Activated CD4-positive, alpha-beta memory T cell treated with anti-CD3 and anti-CD28 coated beads, Interleukin-2, amount 10 ng/mL, durations not matched to agents 7 days and 5 days (primary cell): ENCODE data around the gene FER. TPM values are rescaled to one million over a fixed set of nuclear protein-coding genes. Genes with fewer than 3 reads are reported as not detected.
"Not testable (repeated sequence)": the region's sequence is repeated elsewhere in the genome, so short reads cannot be mapped to it uniquely, and the experiment has no call there.

Experiments used
- CTCF ChIA-PET: fragments of 350-600 bp; sonication (Branson Sonifier 250); formaldehyde crosslinking; loops from one replicate; lab custom pipeline; 2021; ENCODE audit warnings: antibody characterized with exemption, inconsistent platforms; lab: Charles Lee
- POLR2A ChIA-PET: fragments of 350-600 bp; sonication (Branson Sonifier 250); formaldehyde crosslinking; loops from one replicate; lab custom pipeline; 2021; ENCODE audit warnings: antibody characterized with exemption; lab: Charles Lee
- DNase-seq: peaks from one replicate; pipeline ENCODE4 v3.0.0-alpha.2; 2020
- H3K27ac Mint-ChIP-seq: one replicate; pipeline ENCODE4 v1.8.0; 2021; ENCODE audit warnings: mild to moderate bottlenecking, mixed read lengths
- H3K27me3 Mint-ChIP-seq: one replicate; pipeline ENCODE4 v1.8.0; 2021; ENCODE audit warnings: mixed read lengths
- H3K36me3 Mint-ChIP-seq: one replicate; pipeline ENCODE4 v1.8.0; 2021; ENCODE audit warnings: low read depth, mixed read lengths
- H3K4me1 Mint-ChIP-seq: one replicate; pipeline ENCODE4 v1.8.0; 2021; ENCODE audit warnings: mixed read lengths
- H3K4me3 Mint-ChIP-seq: one replicate; pipeline ENCODE4 v1.8.0; 2021; ENCODE audit warnings: mild to moderate bottlenecking, mixed read lengths
- H3K9me3 Mint-ChIP-seq: one replicate; pipeline ENCODE4 v1.8.0; 2021; ENCODE audit warnings: mixed read lengths
- total RNA-seq, 2 experiments: library from RNA; stranded (reverse); gene quantifications; one replicate each; pipeline ENCODE4 v1.2.3, GENCODE V29; 2021

FER gene
- 1 to 10 TPM; 6.0 to 7.8 TPM for total RNA-seq

- peak within 1 kb of the TSS; percentile 85 for H3K4me3 Mint-ChIP-seq
- peaks cover 17% of the 10 kb centered on the region for H3K4me1 Mint-ChIP-seq
- CTCF ChIA-PET: no interaction called here
- peak within 1 kb of the TSS; percentile 78 for H3K27ac Mint-ChIP-seq
- no peaks in the 10 kb centered on the region for H3K36me3 Mint-ChIP-seq
- H3K9me3 Mint-ChIP-seq: no peaks in the 10 kb centered on the region
- DNase-seq: peak; percentile 49
- POLR2A ChIA-PET: interaction anchor here (0.7 to 3.8 kb wide), 5 partner anchors 13 to 366 kb away, joined by 3 to 22 read pairs (median 3); partner anchors contain the start of gene FBXL17
- peaks cover 12% of the 10 kb centered on the region for H3K27me3 Mint-ChIP-seq
These were observed at the start of gene FER for GRCh38 chr5:108747774-108748400. Gene FER (plus strand): TSS chr5:108747897. CDS start chr5:108798183, 50,286 bp downstream.

- DNase-seq, H3K4me3 Mint-ChIP-seq, CTCF ChIA-PET, H3K36me3 Mint-ChIP-seq, H3K9me3 Mint-ChIP-seq, H3K27ac Mint-ChIP-seq, H3K4me1 Mint-ChIP-seq, POLR2A ChIA-PET, H3K27me3 Mint-ChIP-seq: not testable (repeated sequence)
These were observed 47.3 kb upstream of the FER start for GRCh38 chr5:108700388-108700787.

DNA sequence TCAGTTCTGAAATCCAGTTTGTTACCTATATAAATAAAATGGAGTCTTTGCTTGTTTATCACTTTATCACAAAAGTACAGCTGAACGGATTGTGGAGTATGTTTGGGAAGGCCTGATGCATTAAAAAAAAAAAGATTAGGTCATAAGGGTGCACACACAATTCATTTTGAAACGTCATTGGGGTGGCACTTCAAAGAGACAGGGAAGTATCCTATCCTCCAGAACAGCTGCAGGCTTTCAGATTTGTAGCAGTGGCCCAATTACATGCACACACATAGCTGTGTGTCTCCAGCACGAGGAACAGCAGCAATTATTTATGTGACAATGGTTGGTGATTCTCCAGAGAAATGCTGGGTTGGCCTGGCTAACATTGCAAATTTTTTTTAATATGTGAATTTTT lies 46.8 kb upstream of the FER start:
- Mint-ChIP-seq H3K36me3 (no peaks in the 10 kb centered on the region), H3K9me3 (no peaks in the 10 kb centered on the region), H3K4me3 (no peak overlapping the region), H3K27me3 (peaks cover 8% of the 10 kb centered on the region), H3K4me1 (no peaks in the 10 kb centered on the region), H3K27ac (no peak overlapping the region)
- POLR2A ChIA-PET: no interaction called here
- CTCF ChIA-PET: no interaction called here
- no peak for DNase-seq

DNA sequence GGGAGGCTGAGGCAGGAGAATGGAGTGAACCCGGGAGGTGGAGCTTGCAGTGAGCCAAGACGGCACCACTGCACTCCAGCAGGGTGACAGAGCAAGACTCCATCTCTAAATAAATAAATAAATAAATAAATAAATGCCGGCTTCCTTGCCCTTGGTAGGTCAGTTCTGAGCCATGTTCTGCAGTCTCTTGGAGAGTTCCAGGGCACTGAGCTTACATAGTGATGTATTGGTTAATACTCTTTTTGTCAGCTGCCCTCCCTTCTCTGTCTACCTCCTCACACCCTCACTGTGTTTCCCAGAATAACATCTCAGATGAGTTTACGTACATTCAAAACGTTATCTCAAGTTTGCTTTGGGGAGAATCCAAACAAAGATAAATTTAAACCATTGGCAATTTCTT lies 45.2 kb upstream of the FER start:
- Mint-ChIP-seq H3K27ac (no peak overlapping the region), H3K36me3 (no peaks in the 10 kb centered on the region), H3K4me1 (no peaks in the 10 kb centered on the region), H3K27me3 (peaks cover 3% of the 10 kb centered on the region), H3K9me3 (no peaks in the 10 kb centered on the region), H3K4me3 (no peak overlapping the region)
- ChIA-PET CTCF (interaction anchor here (1.0 kb wide), 1 partner anchor 10 kb away, joined by 3 read pairs; no protein-coding TSS in a partner anchor), POLR2A (no interaction called here)
- no peak for DNase-seq

- Mint-ChIP-seq H3K9me3 (no peaks in the 10 kb centered on the region), H3K4me3 (no peak overlapping the region), H3K27ac (no peak overlapping the region), H3K36me3 (no peaks in the 10 kb centered on the region), H3K4me1 (no peaks in the 10 kb centered on the region), H3K27me3 (peaks cover 1% of the 10 kb centered on the region)
- DNase-seq: no peak
- ChIA-PET POLR2A (no interaction called here), CTCF (interaction anchor here (1.0 kb wide), 1 partner anchor 9 kb away, joined by 3 read pairs; no protein-coding TSS in a partner anchor)
These were observed 44.4 kb upstream of the FER start for GRCh38 chr5:108703313-108703712.

DNA sequence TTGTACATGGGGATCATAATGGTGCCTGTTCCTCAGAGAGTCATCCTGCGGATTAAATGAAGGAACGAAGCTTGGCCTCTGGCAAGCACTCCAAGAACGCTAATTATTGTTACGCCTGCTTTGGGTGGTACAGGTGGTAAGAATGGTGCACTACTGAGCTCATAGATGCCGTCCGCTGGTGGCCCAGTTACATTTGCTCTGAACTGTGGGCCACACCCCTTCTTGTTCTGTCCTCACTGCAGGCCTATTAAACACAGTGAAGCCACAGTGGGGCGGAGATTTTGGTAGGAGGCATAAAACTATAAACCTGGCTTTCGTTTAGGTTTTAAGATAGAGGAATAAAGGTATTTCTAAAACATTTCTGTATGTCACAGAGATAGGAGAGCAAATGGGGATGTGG lies 40.6 kb upstream of the FER start:
- Mint-ChIP-seq H3K27me3 (peaks cover 6% of the 10 kb centered on the region), H3K9me3 (no peaks in the 10 kb centered on the region), H3K36me3 (no peaks in the 10 kb centered on the region), H3K4me1 (no peaks in the 10 kb centered on the region), H3K4me3 (no peak overlapping the region), H3K27ac (no peak overlapping the region)
- CTCF ChIA-PET: no interaction called here
- no peak for DNase-seq
- POLR2A ChIA-PET: no interaction called here

DNA sequence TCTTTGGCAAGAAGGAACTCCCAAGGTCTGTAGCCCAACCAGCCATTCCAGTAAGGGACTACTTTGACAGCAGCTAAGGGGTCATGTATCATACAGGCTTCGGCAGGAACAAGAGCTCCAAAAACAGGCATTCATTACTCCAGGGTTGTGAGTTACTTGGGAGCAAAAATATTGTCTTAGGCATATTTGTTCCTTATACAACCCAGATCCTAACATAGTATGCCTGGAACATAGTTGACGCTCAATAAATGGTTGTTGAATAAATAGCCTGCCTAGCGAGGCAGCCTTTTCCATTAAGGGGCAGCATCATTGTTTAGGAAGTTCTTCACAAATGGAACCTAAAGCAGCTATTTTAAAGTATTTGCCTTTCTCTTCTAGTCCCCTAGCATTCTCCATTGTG lies 35.8 kb upstream of the FER start:
- CTCF ChIA-PET: interaction anchor here (1.0 kb wide), 1 partner anchor 9 kb away, joined by 3 read pairs; no protein-coding TSS in a partner anchor
- DNase-seq: no peak
- no peaks in the 10 kb centered on the region for H3K36me3 Mint-ChIP-seq
- H3K27ac Mint-ChIP-seq: no peak overlapping the region
- POLR2A ChIA-PET: no interaction called here
- H3K9me3 Mint-ChIP-seq: no peaks in the 10 kb centered on the region
- H3K27me3 Mint-ChIP-seq: peaks cover 9% of the 10 kb centered on the region
- H3K4me1 Mint-ChIP-seq: no peaks in the 10 kb centered on the region
- no peak overlapping the region for H3K4me3 Mint-ChIP-seq

GRCh38 chr5:108715408-108715807 lies 32.3 kb upstream of the FER start:
- ChIA-PET CTCF (no interaction called here), POLR2A (no interaction called here)
- Mint-ChIP-seq H3K27me3 (peaks cover 15% of the 10 kb centered on the region), H3K9me3 (no peaks in the 10 kb centered on the region), H3K36me3 (no peaks in the 10 kb centered on the region), H3K27ac (no peak overlapping the region), H3K4me3 (no peak overlapping the region), H3K4me1 (peaks cover 4% of the 10 kb centered on the region)
- DNase-seq: no peak

DNA sequence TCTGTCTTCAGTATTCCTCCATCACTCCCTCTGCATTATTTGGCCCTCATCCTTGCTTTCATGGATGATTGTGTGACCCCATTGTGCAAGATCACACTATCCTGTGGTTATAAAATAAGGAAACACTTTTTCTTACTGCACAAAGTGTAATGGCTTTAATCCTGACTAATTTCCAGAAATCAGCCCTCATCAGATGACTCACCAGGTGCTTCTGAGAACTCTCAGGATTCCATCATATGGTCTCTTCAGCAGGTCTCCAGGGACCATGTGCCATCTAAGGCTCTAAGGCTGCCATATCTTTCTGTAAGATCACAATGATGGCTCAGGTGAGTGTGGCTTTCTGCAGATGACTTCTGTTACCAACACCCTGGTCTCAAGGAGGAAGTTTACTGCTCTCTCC lies 27.3 kb upstream of the FER start:
- no peaks in the 10 kb centered on the region for H3K9me3 Mint-ChIP-seq
- H3K4me1 Mint-ChIP-seq: peaks cover 7% of the 10 kb centered on the region
- no peak overlapping the region for H3K27ac Mint-ChIP-seq
- H3K27me3 Mint-ChIP-seq: peaks cover 20% of the 10 kb centered on the region
- DNase-seq: no peak
- H3K4me3 Mint-ChIP-seq: no peak overlapping the region
- no peaks in the 10 kb centered on the region for H3K36me3 Mint-ChIP-seq
- ChIA-PET CTCF (no interaction called here), POLR2A (no interaction called here)

GRCh38 chr5:108726446-108727235 lies 21.1 kb upstream of the FER start:
- no peak overlapping the region for H3K27ac Mint-ChIP-seq
- peaks cover 46% of the 10 kb centered on the region for H3K27me3 Mint-ChIP-seq
- H3K9me3 Mint-ChIP-seq: no peaks in the 10 kb centered on the region

GRCh38 chr5:108727236-108727650 lies 20.5 kb upstream of the FER start:
- Mint-ChIP-seq H3K9me3 (no peaks in the 10 kb centered on the region), H3K4me3 (peak overlapping the region; percentile 69), H3K4me1 (peaks cover 25% of the 10 kb centered on the region), H3K27me3 (peaks cover 45% of the 10 kb centered on the region), H3K27ac (no peak overlapping the region), H3K36me3 (no peaks in the 10 kb centered on the region)
- ChIA-PET CTCF (interaction anchor here (0.9 to 1.4 kb wide), 2 partner anchors 15 to 46 kb away, joined by 3 to 4 read pairs; no protein-coding TSS in a partner anchor), POLR2A (interaction anchor here (2.5 to 3.0 kb wide), 2 partner anchors 22 to 962 kb away, joined by 9 to 22 read pairs; partner anchors contain the start of genes FER and MAN2A1)
- no peak for DNase-seq

More at GRCh38 chr5:108726446-108727235, 21.1 kb upstream of the FER start:
- Mint-ChIP-seq H3K4me3 (peak overlapping the region; percentile 30), H3K4me1 (peaks cover 25% of the 10 kb centered on the region), H3K36me3 (no peaks in the 10 kb centered on the region)
- CTCF ChIA-PET: no interaction called here
- no peak for DNase-seq
- POLR2A ChIA-PET: interaction anchor here (1.6 kb wide), 1 partner anchor 21 kb away, joined by 3 read pairs; the partner anchor contains the start of gene FER

- Mint-ChIP-seq H3K36me3 (no peaks in the 10 kb centered on the region), H3K27me3 (peaks cover 46% of the 10 kb centered on the region), H3K4me1 (peaks cover 25% of the 10 kb centered on the region), H3K27ac (no peak overlapping the region), H3K9me3 (no peaks in the 10 kb centered on the region), H3K4me3 (peak overlapping the region; percentile 69)
- ChIA-PET POLR2A (interaction anchor here (0.7 to 3.0 kb wide), 7 partner anchors 14 to 962 kb away, joined by 3 to 22 read pairs (median 3); partner anchors contain the start of genes FER, MAN2A1 and PJA2), CTCF (interaction anchor here (0.9 to 1.4 kb wide), 3 partner anchors 15 to 47 kb away, joined by 3 to 4 read pairs (median 3); no protein-coding TSS in a partner anchor)
- DNase-seq: peak; percentile 39
These were observed 19.8 kb upstream of the FER start for GRCh38 chr5:108727651-108728565.
